Tibial artery (tissue), 4 donors: ENCODE results near the gene TMSB4X.

Experiments
- DNase-seq, 2 donors: peaks; one replicate each; pipeline ENCODE4 v3.0.0-alpha.2; 2019
- H3K27ac ChIP-seq, 2 donors: fragments of 200-600 bp; sonication (generic) in 1 of 2; 1 replicate in 1 of 2; 2 replicates in 1 of 2; pipeline ENCODE4 v1.5.1; 2018 to 2019; ENCODE audit warnings: mild to moderate bottlenecking in 1 of 2
- H3K27me3 ChIP-seq, 2 donors: fragments of 200-600 bp; sonication (generic) in 1 of 2; one replicate each; pipeline versions ENCODE4 v1.5.1 to v1.6.0; 2016 to 2019
- H3K36me3 ChIP-seq, 3 donors: fragments of 200-600 bp; sonication (generic) in 2 of 3; one replicate each; pipeline ENCODE4 v1.5.1; 2016 to 2019; ENCODE audit warnings: mild to moderate bottlenecking in 2 of 3
- H3K4me1 ChIP-seq, 4 donors: fragments of 200-600 bp; sonication (generic) in 2 of 4; 1 replicate in 3 of 4; 2 replicates in 1 of 4; pipeline ENCODE4 v1.5.1; 2016 to 2019
- H3K4me3 ChIP-seq, 2 donors: fragments of 200-600 bp; sonication (generic) in 1 of 2; 1 replicate in 1 of 2; 2 replicates in 1 of 2; pipeline ENCODE4 v1.5.1; 2018 to 2019; ENCODE audit warnings: mild to moderate bottlenecking in 2 of 2
- H3K9me3 ChIP-seq, 3 donors: fragments of 200-600 bp; sonication (generic) in 1 of 3; one replicate each; pipeline ENCODE4 v1.5.1; 2016 to 2019
- intact Hi-C: fragments of 100-400 bp; cut with DNase I; formaldehyde crosslinking; loops from one replicate; pipeline ENCODE4 v1.15.0; 2023; ENCODE audit warnings: low total_unique reads
- TF ChIP-seq, protein P1 (sequence below), 2 experiments: fragments of 200-600 bp in 1 of 2; fragments of 450-650 bp in 1 of 2; IDR thresholded peaks; one replicate each; pipeline ENCODE4 v1.5.1; 2017 to 2019; ENCODE audit warnings: antibody characterized with exemption in 2 of 2, mild to moderate bottlenecking in 1 of 2, moderate library complexity in 1 of 2

Gene TMSB4X

DNA sequence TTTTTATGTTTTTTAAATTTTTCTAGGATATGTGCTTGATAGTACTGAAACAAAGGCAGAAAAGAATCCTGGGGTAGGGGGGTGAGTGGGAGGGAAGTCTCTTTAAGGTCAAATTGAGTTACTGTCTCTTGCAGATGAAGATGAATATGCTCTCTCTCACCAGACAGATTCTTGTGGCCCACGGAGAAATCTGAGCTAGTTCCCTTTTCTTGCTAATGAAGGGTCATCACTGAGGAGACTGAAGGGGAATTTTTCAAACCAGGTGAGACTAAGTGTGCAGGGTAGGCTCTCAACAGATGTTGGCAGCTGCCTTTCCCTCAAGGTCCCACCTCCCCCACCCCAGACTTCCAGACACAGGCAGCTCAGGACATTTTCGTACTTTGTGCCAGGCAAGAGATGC is 48.0 kb downstream of the TMSB4X start:
- H3K9me3 ChIP-seq, result no peaks in the 10 kb centered on the region
- no peaks in the 10 kb centered on the region for H3K36me3 ChIP-seq
- no peak for DNase-seq
- intact Hi-C loops, result no loop called here
- no peak overlapping the region for H3K4me3 ChIP-seq
- H3K27me3 ChIP-seq, result no peaks in the 10 kb centered on the region
- TF ChIP-seq, protein P1, sequence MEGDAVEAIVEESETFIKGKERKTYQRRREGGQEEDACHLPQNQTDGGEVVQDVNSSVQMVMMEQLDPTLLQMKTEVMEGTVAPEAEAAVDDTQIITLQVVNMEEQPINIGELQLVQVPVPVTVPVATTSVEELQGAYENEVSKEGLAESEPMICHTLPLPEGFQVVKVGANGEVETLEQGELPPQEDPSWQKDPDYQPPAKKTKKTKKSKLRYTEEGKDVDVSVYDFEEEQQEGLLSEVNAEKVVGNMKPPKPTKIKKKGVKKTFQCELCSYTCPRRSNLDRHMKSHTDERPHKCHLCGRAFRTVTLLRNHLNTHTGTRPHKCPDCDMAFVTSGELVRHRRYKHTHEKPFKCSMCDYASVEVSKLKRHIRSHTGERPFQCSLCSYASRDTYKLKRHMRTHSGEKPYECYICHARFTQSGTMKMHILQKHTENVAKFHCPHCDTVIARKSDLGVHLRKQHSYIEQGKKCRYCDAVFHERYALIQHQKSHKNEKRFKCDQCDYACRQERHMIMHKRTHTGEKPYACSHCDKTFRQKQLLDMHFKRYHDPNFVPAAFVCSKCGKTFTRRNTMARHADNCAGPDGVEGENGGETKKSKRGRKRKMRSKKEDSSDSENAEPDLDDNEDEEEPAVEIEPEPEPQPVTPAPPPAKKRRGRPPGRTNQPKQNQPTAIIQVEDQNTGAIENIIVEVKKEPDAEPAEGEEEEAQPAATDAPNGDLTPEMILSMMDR (IDR thresholded peaks at IDR 0.05), result no peak
- no peak overlapping the region for H3K27ac ChIP-seq
- no peaks in the 10 kb centered on the region for H3K4me1 ChIP-seq

DNA sequence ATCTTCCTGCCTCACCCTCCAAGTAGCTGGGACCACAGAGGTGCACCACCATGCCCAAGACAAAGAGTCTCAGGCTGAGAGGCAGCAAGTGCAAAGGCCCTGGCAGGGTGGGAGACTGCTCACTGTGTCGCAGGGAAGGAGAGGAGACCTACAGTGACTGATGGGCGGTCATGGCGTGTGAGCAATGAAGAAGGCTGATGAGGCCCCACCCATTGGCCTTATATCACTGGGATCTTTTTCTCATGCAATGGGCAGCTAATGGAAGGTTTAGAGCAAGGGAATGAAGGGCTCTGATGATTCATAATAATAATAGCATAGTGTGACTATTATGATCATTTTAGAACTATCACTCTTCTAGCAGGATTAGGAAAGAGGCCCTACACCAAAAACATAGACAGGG is 48.7 kb downstream of the TMSB4X start:
- H3K9me3 ChIP-seq, result no peaks in the 10 kb centered on the region
- no peaks in the 10 kb centered on the region for H3K36me3 ChIP-seq
- intact Hi-C loops, result no loop called here
- no peak overlapping the region for H3K27ac ChIP-seq
- TF ChIP-seq, protein P1 (IDR thresholded peaks at IDR 0.05), result no peak
- no peak overlapping the region for H3K4me3 ChIP-seq
- peaks cover 0 to 1% (median under 1%) of the 10 kb centered on the region in 4 donors for H3K4me1 ChIP-seq
- no peaks in the 10 kb centered on the region for H3K27me3 ChIP-seq
- DNase-seq, result no peak

DNA sequence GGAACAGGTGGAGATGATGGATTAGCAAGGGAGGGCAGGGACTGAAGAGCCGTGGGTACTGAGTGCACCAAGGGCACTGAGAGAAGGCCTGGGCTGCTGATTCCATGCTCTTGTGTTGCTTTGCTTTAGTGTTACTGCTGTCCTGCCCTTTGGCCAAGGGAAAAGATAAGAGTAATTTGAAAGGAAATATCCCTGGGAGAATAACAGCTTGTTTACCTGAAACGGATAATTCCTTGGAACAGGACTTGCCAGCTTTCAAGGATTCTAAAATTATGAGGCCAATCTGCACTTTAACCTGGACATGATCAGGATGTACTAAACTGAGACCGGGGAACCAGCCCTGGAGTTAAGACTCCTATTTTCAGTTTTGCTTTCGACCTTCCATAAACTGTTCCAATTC is 49.1 kb downstream of the TMSB4X start:
- TF ChIP-seq, protein P1 (IDR thresholded peaks at IDR 0.05), result no peak
- H3K4me3 ChIP-seq, result no peak overlapping the region
- no peaks in the 10 kb centered on the region for H3K27me3 ChIP-seq
- no peak overlapping the region for H3K27ac ChIP-seq
- DNase-seq, result no peak
- intact Hi-C loops, result no loop called here
- H3K9me3 ChIP-seq, result no peaks in the 10 kb centered on the region
- H3K4me1 ChIP-seq, result peaks cover 0 to 6% (median 3%) of the 10 kb centered on the region in 4 donors
- no peaks in the 10 kb centered on the region for H3K36me3 ChIP-seq

DNA sequence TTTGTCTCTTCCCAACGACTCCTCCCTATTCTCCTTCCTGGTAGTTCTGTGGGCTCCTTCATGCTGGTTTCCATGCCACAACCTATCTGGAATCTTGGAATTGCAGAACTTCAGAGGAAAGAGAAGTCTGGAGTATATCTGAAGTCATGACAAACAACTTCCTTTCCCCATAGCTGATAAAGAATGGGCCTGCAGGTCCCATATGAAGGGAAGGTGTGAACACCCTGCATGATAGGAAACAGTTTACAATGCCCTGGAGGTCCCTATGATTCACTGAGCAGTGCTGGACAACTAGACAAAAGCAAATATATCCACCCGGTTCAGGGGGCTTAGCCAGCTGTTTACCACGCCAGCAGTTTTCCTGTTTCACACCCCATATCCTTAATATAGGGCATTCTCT is 50.1 kb downstream of the TMSB4X start:
- H3K36me3 ChIP-seq, result no peaks in the 10 kb centered on the region
- DNase-seq, result no peak
- no peaks in the 10 kb centered on the region for H3K27me3 ChIP-seq
- H3K27ac ChIP-seq, result no peak overlapping the region
- H3K4me1 ChIP-seq, result peaks cover 0 to 14% (median 4%) of the 10 kb centered on the region in 4 donors
- intact Hi-C loops, result no loop called here
- no peaks in the 10 kb centered on the region for H3K9me3 ChIP-seq
- TF ChIP-seq, protein P1 (IDR thresholded peaks at IDR 0.05), result no peak
- no peak overlapping the region for H3K4me3 ChIP-seq
